ENCODE results near the gene VWA1.
"Not testable (repeated sequence)": the region's sequence is repeated elsewhere in the genome, so short reads cannot be mapped to it uniquely, and the experiment has no call there.

The VWA1 gene

GRCh38 chr1:1435911-1436629 lies 580 bp downstream of the VWA1 start:
- no peak for DNase-seq (ENCODE audit: low spot score)

GRCh38 chr1:1436630-1437032 lies 1.1 kb downstream of the VWA1 start:
- no peak for DNase-seq (ENCODE audit: low spot score)

- DNase-seq (ENCODE audit: low spot score): no peak
These were observed 1.8 kb downstream of the VWA1 start for GRCh38 chr1:1437033-1437903.

GRCh38 chr1:1437904-1438376 lies 2.5 kb downstream of the VWA1 start:
- DNase-seq (ENCODE audit: low spot score): no peak

DNA sequence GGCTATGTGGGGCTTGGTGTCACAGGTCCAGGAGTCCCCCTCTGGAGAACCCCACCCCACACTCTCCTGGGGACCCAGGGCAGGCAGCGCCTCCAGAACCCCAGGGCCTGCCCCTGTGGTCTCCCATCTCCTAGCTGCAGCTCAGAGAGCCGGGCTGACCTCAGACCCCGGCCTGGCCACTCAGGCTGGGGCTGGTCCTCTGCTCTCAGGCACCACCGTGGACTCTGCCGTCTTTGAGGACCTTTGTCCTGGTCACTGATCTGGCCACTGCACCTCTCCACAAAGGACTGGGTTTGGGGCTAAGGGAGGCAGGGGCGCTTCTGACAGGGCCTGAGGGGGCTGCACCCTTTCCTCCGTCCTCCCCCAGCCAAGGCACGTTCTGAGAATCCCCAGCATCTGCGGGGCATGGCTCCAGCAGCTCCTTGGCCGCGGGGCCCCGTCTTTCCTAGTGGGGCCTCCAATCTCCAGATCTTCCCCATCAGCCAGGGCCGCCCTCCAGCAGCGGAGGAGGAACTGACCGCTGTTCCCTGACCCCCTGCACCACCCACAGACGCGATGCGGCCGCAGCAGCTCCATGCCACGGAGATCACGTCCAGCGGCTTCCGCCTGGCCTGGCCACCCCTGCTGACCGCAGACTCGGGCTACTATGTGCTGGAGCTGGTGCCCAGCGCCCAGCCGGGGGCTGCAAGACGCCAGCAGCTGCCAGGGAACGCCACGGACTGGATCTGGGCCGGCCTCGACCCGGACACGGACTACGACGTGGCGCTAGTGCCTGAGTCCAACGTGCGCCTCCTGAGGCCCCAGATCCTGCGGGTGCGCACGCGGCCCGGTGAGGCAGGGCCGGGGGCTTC lies 3.3 kb downstream of the VWA1 start:
- no peak for DNase-seq (ENCODE audit: low spot score)

DNA sequence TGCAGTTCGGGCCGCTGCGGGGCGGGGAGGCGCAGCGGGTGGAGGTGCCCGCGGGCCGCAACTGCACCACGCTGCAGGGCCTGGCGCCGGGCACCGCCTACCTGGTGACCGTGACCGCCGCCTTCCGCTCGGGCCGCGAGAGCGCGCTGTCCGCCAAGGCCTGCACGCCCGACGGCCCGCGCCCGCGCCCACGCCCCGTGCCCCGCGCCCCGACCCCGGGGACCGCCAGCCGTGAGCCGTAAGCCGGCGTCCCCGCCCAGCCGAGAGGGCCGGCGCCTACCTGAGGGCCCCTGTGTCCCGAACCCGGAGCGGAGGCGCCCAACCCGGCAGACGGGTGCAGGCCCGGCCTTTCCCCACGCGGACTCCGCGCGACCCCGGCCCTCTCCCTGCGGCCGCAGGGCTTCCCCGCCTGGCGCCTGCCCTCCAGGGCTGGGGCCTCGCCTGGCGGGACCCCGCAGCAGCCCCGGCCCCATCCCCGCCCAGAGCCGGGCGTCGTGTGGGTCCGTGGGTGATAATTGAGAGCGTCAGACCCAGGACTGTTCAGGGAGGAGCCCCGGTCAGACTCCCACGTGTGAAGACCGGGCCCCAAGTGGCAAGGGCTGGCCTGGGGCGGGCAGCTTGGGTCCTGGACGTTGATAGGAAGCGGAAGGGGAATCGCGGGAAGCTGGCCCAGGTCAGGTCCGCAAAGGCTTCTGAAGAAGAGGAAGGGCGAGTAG lies 4.2 kb downstream of the VWA1 start:
- no peak for DNase-seq (ENCODE audit: low spot score)

- DNase-seq (ENCODE audit: low spot score): no peak
These were observed 4.9 kb downstream of the VWA1 start for GRCh38 chr1:1440262-1441001.

GRCh38 chr1:1441002-1441888 lies 5.8 kb downstream of the VWA1 start:
- DNase-seq (ENCODE audit: low spot score): no peak

- DNase-seq (ENCODE audit: low spot score): no peak
These were observed 6.7 kb downstream of the VWA1 start for GRCh38 chr1:1442069-1442770.

DNA sequence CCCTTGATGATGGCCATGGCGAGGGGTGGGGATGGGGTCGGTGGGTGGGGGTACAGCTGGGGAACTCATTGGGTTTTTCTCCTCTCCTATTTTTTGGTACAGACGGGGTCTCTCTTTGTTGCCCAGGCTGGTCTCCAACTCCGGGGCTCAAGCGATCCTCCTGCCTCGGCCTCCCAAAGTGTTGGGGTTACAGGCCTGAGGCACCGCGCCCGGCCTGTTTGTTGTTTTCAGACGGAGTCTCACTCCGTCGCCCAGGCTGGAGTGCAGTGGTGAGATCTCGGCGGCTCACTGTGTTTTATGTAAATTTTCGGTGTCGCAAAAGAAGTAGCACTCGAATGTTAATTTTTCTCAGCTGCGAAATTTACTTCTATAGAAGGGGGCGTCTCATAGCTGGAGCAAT lies 11.1 kb downstream of the VWA1 start:
- DNase-seq (ENCODE audit: low spot score): not testable (repeated sequence)

GRCh38 chr1:1449099-1449739 lies 13.7 kb downstream of the VWA1 start, which contains the start of gene ATAD3C:
TSS of gene ATAD3C (plus strand) at chr1:1449689. CDS start at chr1:1450684, 995 bp downstream.
- DNase-seq (ENCODE audit: low spot score): no peak

GRCh38 chr1:1450616-1451015 lies 15.1 kb downstream of the VWA1 start:
- not testable (repeated sequence) for DNase-seq (ENCODE audit: low spot score)

- no peak for DNase-seq (ENCODE audit: low spot score)
These were observed 16.3 kb downstream of the VWA1 start for GRCh38 chr1:1451696-1452364.

DNA sequence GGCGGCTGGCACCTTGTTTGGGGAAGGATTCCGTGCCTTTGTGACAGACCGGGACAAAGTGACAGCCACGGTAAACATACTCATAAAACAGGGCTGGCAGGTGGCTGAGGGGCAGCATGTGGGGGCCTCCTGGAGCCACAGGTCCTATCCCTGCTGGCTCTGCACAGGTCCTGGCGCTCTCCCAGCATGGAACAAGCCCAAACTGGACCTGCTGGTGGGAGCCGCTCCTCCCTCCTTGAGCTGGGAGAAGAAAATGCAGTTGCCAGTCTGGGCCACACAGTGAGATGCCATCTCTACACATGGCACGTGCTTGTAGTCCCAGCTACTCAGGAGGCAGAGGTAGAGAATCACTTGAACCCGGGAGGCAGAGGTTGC lies 16.9 kb downstream of the VWA1 start:
- not testable (repeated sequence) for DNase-seq (ENCODE audit: low spot score)

- DNase-seq (ENCODE audit: low spot score): no peak
These were observed 17.4 kb downstream of the VWA1 start for GRCh38 chr1:1452882-1453281.

DNA sequence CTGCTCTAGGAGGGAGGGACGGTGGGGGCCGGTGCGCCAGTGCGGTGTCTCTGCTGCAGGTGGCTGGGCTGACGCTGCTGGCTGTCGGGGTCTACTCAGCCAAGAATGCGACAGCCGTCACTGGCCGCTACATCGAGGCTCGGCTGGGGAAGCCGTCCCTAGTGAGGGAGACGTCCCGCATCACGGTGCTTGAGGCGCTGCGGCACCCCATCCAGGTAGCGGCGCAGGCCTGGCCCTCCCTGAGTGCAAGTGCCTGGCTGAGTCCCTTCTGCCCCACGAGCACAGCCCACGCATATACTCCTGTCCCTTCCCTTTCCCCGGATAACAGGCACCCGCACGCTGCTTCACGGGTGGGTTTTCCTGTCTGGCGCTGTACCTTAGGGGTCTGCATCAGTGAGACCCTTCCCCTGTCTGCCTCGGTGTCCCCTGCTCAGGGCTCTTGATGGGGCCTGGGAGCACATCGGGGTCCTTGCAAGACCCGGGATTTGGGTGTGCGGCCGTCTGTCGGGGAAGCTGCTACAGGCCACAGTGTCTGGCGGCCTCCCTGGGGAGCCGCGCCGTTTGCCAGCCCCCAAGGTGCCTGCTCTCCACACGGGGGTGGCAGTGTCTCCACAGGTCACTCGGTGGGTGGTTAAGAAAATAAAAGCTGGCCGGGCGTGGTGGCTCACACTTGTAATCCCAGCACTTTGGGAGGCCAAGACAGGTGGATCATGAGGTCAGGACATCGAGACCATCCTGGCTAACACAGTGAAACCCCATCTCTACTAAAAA lies 19.0 kb downstream of the VWA1 start:
- not testable (repeated sequence) for DNase-seq (ENCODE audit: low spot score)

GRCh38 chr1:1455366-1455884 lies 19.9 kb downstream of the VWA1 start:
- no peak for DNase-seq (ENCODE audit: low spot score)
